ENCODE results near the gene PCSK1. TPM values are rescaled to one million over a fixed set of nuclear protein-coding genes. Genes with fewer than 3 reads are reported as not detected.

The PCSK1 gene
- total and polyA plus RNA-seq, 3 donors from 2014 or later, result 0.43 to 0.79 (median 0.63) TPM

DNA sequence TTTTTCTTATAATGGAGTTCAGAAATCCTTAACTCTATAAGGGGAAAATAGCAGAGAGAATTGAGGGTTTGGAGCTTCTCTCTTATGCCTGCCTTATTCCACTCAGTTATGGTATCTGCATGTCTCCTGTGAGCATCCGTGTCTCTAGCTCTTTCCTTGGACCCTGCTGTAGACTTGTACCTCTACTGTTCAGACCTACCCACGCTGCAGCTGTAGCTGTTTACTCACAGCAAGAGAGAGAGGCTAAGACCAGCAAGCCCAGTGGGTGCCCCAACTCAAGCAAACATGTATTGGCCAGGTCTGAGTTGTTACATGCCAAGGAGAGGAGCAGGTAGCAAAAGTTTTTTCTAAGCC, 7.1 kb upstream of the PCSK1 start:
- Histone ChIP-seq H3K27me3 (no peaks in the 10 kb centered on the region), H3K36me3 (ENCODE audit: low read depth, missing control alignments) (no peaks in the 10 kb centered on the region), H3K9me3 (no peaks in the 10 kb centered on the region), H3K27ac (no peak overlapping the region), H3K4me1 (no peaks in the 10 kb centered on the region), H3K4me3 (no peak overlapping the region)
- intact Hi-C loops (cut with DNase I; ENCODE audit: low total_unique reads), result no loop called here
- TF ChIP-seq POLR2A (IDR thresholded peaks at IDR 0.05), result no peak
- TF ChIP-seq, protein P1, sequence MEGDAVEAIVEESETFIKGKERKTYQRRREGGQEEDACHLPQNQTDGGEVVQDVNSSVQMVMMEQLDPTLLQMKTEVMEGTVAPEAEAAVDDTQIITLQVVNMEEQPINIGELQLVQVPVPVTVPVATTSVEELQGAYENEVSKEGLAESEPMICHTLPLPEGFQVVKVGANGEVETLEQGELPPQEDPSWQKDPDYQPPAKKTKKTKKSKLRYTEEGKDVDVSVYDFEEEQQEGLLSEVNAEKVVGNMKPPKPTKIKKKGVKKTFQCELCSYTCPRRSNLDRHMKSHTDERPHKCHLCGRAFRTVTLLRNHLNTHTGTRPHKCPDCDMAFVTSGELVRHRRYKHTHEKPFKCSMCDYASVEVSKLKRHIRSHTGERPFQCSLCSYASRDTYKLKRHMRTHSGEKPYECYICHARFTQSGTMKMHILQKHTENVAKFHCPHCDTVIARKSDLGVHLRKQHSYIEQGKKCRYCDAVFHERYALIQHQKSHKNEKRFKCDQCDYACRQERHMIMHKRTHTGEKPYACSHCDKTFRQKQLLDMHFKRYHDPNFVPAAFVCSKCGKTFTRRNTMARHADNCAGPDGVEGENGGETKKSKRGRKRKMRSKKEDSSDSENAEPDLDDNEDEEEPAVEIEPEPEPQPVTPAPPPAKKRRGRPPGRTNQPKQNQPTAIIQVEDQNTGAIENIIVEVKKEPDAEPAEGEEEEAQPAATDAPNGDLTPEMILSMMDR (IDR thresholded peaks at IDR 0.05), result no peak
- WGBS, 2 donors, result 64 to 72% methylated on average over 2 of the region's 2 CpGs
- no peak for DNase-seq

GRCh38 chr5:96439477-96440184, 6.6 kb upstream of the PCSK1 start:
- WGBS, 2 donors, result 28 to 53% methylated on average over 3 of the region's 3 CpGs
- Histone ChIP-seq H3K27me3 (no peaks in the 10 kb centered on the region), H3K36me3 (ENCODE audit: low read depth, missing control alignments) (no peaks in the 10 kb centered on the region), H3K4me1 (no peaks in the 10 kb centered on the region), H3K9me3 (no peaks in the 10 kb centered on the region), H3K4me3 (no peak overlapping the region), H3K27ac (no peak overlapping the region)
- DNase-seq, result no peak
- TF ChIP-seq, protein P1 (IDR thresholded peaks at IDR 0.05), result no peak
- no peak for TF ChIP-seq POLR2A (IDR thresholded peaks at IDR 0.05)
- intact Hi-C loops (cut with DNase I; ENCODE audit: low total_unique reads), result no loop called here

DNA sequence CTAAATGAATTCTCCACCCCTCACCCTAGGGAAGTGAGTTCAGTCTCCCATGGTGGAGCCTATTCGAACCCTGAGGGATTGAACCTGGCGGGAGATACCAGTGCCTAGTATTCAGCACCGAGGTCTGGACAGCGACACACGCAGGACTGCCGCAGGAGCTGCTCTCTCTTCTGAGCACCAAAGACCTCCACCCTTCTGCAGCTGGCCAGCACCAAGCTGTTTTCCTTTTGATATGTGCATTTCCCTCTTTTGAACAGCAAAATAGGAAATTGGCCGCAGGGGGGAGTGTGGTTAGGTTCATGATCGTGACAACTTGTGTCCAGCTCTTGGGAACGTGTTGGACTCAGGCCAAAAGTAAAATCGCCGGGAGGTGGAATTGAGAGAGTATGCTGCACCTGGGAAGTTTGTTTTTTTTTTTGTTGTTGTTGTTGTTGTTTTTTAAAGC, 1.2 kb upstream of the PCSK1 start:
- DNase-seq, result peak; percentile 84
- intact Hi-C loops (cut with DNase I; ENCODE audit: low total_unique reads), result no loop called here

DNA sequence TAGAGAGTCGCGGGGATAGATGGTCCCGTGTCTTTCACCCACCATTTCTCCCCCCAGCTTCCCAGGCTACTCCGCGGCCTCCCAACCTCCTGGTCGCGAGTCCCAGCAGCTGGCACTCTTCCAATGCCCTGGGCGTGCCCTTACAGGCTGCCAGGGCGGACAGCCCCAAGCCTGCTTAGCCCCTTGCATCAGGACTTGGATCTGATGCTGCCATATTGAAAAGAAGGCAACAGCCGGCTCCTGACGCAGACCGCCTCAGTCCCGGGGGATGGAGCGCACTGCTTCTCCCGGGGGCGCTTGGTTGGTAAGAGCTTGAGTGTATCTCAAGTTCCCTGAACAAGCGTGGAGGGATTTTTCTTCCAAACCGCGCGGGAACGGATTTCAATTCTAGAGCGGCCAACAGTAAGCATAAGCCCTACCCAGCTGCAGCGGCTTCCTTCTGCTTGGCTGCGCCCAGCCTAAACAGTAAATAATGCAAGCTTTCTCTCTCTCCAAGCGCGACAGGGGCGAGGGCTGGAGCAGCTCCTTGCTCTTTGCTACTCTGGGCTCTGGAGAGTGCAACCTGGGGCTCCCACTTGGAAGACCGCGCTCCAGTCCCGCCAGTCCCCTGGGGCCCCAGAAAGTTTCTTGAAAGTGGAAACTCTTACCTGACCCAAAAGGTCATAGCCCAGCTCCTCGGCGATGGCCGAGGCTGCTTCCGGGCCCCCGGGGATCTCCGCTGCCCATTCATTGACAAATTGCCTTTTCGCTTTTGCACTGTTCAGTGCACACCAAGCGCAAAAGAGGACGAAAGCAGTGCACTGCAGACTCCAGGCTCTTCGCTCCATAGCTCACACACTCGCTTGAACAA, 607 bp downstream of the PCSK1 start:
- Histone ChIP-seq H3K4me1 (no peaks in the 10 kb centered on the region), H3K27ac (no peak overlapping the region), H3K9me3 (no peaks in the 10 kb centered on the region), H3K27me3 (no peaks in the 10 kb centered on the region), H3K4me3 (peak overlapping the region in 1 of 2 donors; percentile 12), H3K36me3 (ENCODE audit: low read depth, missing control alignments) (no peaks in the 10 kb centered on the region)
- 1 to 2% methylated on average over 16 to 41 of the region's 41 CpGs for WGBS, 2 donors
- TF ChIP-seq, protein P1 (IDR thresholded peaks at IDR 0.05), result no peak
- TF ChIP-seq POLR2A (IDR thresholded peaks at IDR 0.05), result no peak
- no peak for DNase-seq
- intact Hi-C loops (cut with DNase I; ENCODE audit: low total_unique reads), result no loop called here

More for the DNA sequence above, 1.2 kb upstream of the PCSK1 start:
- no peaks in the 10 kb centered on the region for H3K4me1 ChIP-seq
- 0 to 1% methylated on average over 11 of the region's 11 CpGs for WGBS, 2 donors
- no peak for TF ChIP-seq POLR2A (IDR thresholded peaks at IDR 0.05)
- TF ChIP-seq, protein P1 (IDR thresholded peaks at IDR 0.05), result no peak
- H3K4me3 ChIP-seq, result no peak overlapping the region
- no peak overlapping the region for H3K27ac ChIP-seq
- no peaks in the 10 kb centered on the region for H3K9me3 ChIP-seq
- H3K27me3 ChIP-seq, result no peaks in the 10 kb centered on the region
- no peaks in the 10 kb centered on the region for H3K36me3 ChIP-seq (ENCODE audit: low read depth, missing control alignments)
